Measurements from ENCODE around the gene ROBO1.

The ROBO1 gene

GRCh38 chr3:79167651-79168416 is 600.0 kb downstream of the ROBO1 start:
- H3K27ac Mint-ChIP-seq = no peak overlapping the region

GRCh38 chr3:79162653-79163052 is 605.1 kb downstream of the ROBO1 start:
- Mint-ChIP-seq H3K4me1 (no peaks in the 10 kb centered on the region), H3K36me3 (no peaks in the 10 kb centered on the region), H3K9me3 (peaks cover 9% of the 10 kb centered on the region), H3K4me3 (no peak overlapping the region), H3K27ac (no peak overlapping the region)
- no peak for ATAC-seq
- no peak for DNase-seq (ENCODE audit: low spot score in 2 of 2)

More at GRCh38 chr3:79167651-79168416, 600.0 kb downstream of the ROBO1 start:
- Mint-ChIP-seq H3K4me3 (no peak overlapping the region), H3K9me3 (peaks cover 15% of the 10 kb centered on the region), H3K36me3 (no peaks in the 10 kb centered on the region), H3K4me1 (no peaks in the 10 kb centered on the region)
- DNase-seq (ENCODE audit: low spot score in 2 of 2) (no peak), ATAC-seq (no peak)

GRCh38 chr3:79161941-79162340 is 605.9 kb downstream of the ROBO1 start:
- ATAC-seq (no peak), DNase-seq (ENCODE audit: low spot score in 2 of 2) (no peak)
- no peaks in the 10 kb centered on the region for H3K4me1 Mint-ChIP-seq
- peaks cover 7% of the 10 kb centered on the region for H3K9me3 Mint-ChIP-seq
- H3K4me3 Mint-ChIP-seq = no peak overlapping the region
- no peak overlapping the region for H3K27ac Mint-ChIP-seq
- no peaks in the 10 kb centered on the region for H3K36me3 Mint-ChIP-seq

GRCh38 chr3:79160421-79160820 is 607.4 kb downstream of the ROBO1 start:
- no peak overlapping the region for H3K27ac Mint-ChIP-seq
- no peak for DNase-seq (ENCODE audit: low spot score in 2 of 2)
- no peaks in the 10 kb centered on the region for H3K4me1 Mint-ChIP-seq
- no peaks in the 10 kb centered on the region for H3K36me3 Mint-ChIP-seq
- ATAC-seq = no peak
- H3K4me3 Mint-ChIP-seq = no peak overlapping the region
- H3K9me3 Mint-ChIP-seq = peaks cover 14% of the 10 kb centered on the region

- ATAC-seq = no peak
- no peak for DNase-seq (ENCODE audit: low spot score in 2 of 2)
- Mint-ChIP-seq H3K36me3 (no peaks in the 10 kb centered on the region), H3K9me3 (peaks cover 17% of the 10 kb centered on the region), H3K27ac (no peak overlapping the region), H3K4me1 (no peaks in the 10 kb centered on the region), H3K4me3 (no peak overlapping the region)
Measured at GRCh38 chr3:79159736-79160135, 608.1 kb downstream of the ROBO1 start.

- Mint-ChIP-seq H3K4me3 (no peak overlapping the region), H3K36me3 (no peaks in the 10 kb centered on the region), H3K9me3 (peaks cover 22% of the 10 kb centered on the region), H3K4me1 (no peaks in the 10 kb centered on the region), H3K27ac (no peak overlapping the region)
- no peak for DNase-seq (ENCODE audit: low spot score in 2 of 2)
- no peak for ATAC-seq
Measured at GRCh38 chr3:79157191-79157590, 610.6 kb downstream of the ROBO1 start.

- ATAC-seq = no peak
Measured at GRCh38 chr3:79154865-79155264, 612.9 kb downstream of the ROBO1 start.

GRCh38 chr3:79148786-79149185 is 619.0 kb downstream of the ROBO1 start:
- Mint-ChIP-seq H3K4me1 (no peaks in the 10 kb centered on the region), H3K27ac (no peak overlapping the region), H3K36me3 (no peaks in the 10 kb centered on the region), H3K9me3 (peaks cover 34% of the 10 kb centered on the region), H3K4me3 (no peak overlapping the region)
- ATAC-seq (no peak), DNase-seq (ENCODE audit: low spot score in 2 of 2) (no peak)

More at GRCh38 chr3:79154865-79155264, 612.9 kb downstream of the ROBO1 start:
- Mint-ChIP-seq H3K4me1 (no peaks in the 10 kb centered on the region), H3K36me3 (no peaks in the 10 kb centered on the region), H3K4me3 (no peak overlapping the region), H3K9me3 (peaks cover 34% of the 10 kb centered on the region), H3K27ac (no peak overlapping the region)
- no peak for DNase-seq (ENCODE audit: low spot score in 2 of 2)

- no peak for ATAC-seq
- H3K9me3 Mint-ChIP-seq = peaks cover 21% of the 10 kb centered on the region
- H3K4me3 Mint-ChIP-seq = no peak overlapping the region
- no peak overlapping the region for H3K27ac Mint-ChIP-seq
- no peak for DNase-seq (ENCODE audit: low spot score in 2 of 2)
- no peaks in the 10 kb centered on the region for H3K4me1 Mint-ChIP-seq
- H3K36me3 Mint-ChIP-seq = no peaks in the 10 kb centered on the region
Measured at GRCh38 chr3:79146024-79146423, 621.8 kb downstream of the ROBO1 start.

- Mint-ChIP-seq H3K4me1 (no peaks in the 10 kb centered on the region), H3K4me3 (no peak overlapping the region), H3K9me3 (peaks cover 11% of the 10 kb centered on the region), H3K36me3 (no peaks in the 10 kb centered on the region), H3K27ac (no peak overlapping the region)
- ATAC-seq (no peak), DNase-seq (ENCODE audit: low spot score in 2 of 2) (no peak)
Measured at GRCh38 chr3:79140708-79141107, 627.1 kb downstream of the ROBO1 start.

- no peak for ATAC-seq
- DNase-seq (ENCODE audit: low spot score in 2 of 2) = no peak
- H3K4me1 Mint-ChIP-seq = no peaks in the 10 kb centered on the region
- H3K4me3 Mint-ChIP-seq = no peak overlapping the region
- H3K27ac Mint-ChIP-seq = no peak overlapping the region
- no peaks in the 10 kb centered on the region for H3K36me3 Mint-ChIP-seq
- peaks cover 11% of the 10 kb centered on the region for H3K9me3 Mint-ChIP-seq
Measured at GRCh38 chr3:79139395-79140068, 628.3 kb downstream of the ROBO1 start.

GRCh38 chr3:79125313-79125984 is 642.3 kb downstream of the ROBO1 start:
- Mint-ChIP-seq H3K27ac (no peak overlapping the region), H3K4me3 (no peak overlapping the region)
- ATAC-seq = no peak

GRCh38 chr3:79115458-79115857 is 652.3 kb downstream of the ROBO1 start:
- no peak overlapping the region for H3K27ac Mint-ChIP-seq
- ATAC-seq (no peak), DNase-seq (ENCODE audit: low spot score in 2 of 2) (no peak)
- H3K4me3 Mint-ChIP-seq = no peak overlapping the region
- H3K36me3 Mint-ChIP-seq = no peaks in the 10 kb centered on the region
- no peaks in the 10 kb centered on the region for H3K4me1 Mint-ChIP-seq
- peaks cover 15% of the 10 kb centered on the region for H3K9me3 Mint-ChIP-seq

More at GRCh38 chr3:79125313-79125984, 642.3 kb downstream of the ROBO1 start:
- Mint-ChIP-seq H3K9me3 (peaks cover 20% of the 10 kb centered on the region), H3K36me3 (no peaks in the 10 kb centered on the region), H3K4me1 (no peaks in the 10 kb centered on the region)
- DNase-seq (ENCODE audit: low spot score in 2 of 2) = no peak

GRCh38 chr3:79113876-79114275 is 653.9 kb downstream of the ROBO1 start:
- Mint-ChIP-seq H3K36me3 (no peaks in the 10 kb centered on the region), H3K4me1 (no peaks in the 10 kb centered on the region), H3K9me3 (peaks cover 13% of the 10 kb centered on the region), H3K27ac (no peak overlapping the region), H3K4me3 (no peak overlapping the region)
- ATAC-seq = no peak
- DNase-seq (ENCODE audit: low spot score in 2 of 2) = no peak

- Mint-ChIP-seq H3K4me1 (no peaks in the 10 kb centered on the region), H3K27ac (no peak overlapping the region), H3K36me3 (no peaks in the 10 kb centered on the region), H3K9me3 (peaks cover 13% of the 10 kb centered on the region), H3K4me3 (no peak overlapping the region)
- no peak for DNase-seq (ENCODE audit: low spot score in 2 of 2)
- no peak for ATAC-seq
Measured at GRCh38 chr3:79111375-79112052, 656.3 kb downstream of the ROBO1 start.
